Right atrium auricular region (tissue), 2 donors: ENCODE results near the gene CD180. TPM values are rescaled to one million over a fixed set of nuclear protein-coding genes. Genes with fewer than 3 reads are reported as not detected.
"Not testable (repeated sequence)": the region's sequence is repeated elsewhere in the genome, so short reads cannot be mapped to it uniquely, and the experiment has no call there.

Source experiments
- DNase-seq: peaks from one replicate; pipeline ENCODE4 v3.0.0-alpha.2; 2019; ENCODE audit warnings: low spot score
- H3K27ac ChIP-seq, 2 donors: fragments of 200-600 bp; sonication (generic); 1 replicate in 1 of 2; 2 replicates in 1 of 2; pipeline ENCODE4 v1.5.1; 2016 to 2019
- H3K27me3 ChIP-seq, 2 donors: fragments of 200-600 bp; sonication (generic); one replicate each; pipeline versions ENCODE4 v1.5.1 to v1.6.0; 2017 to 2019
- H3K36me3 ChIP-seq: fragments of 200-600 bp; sonication (generic); one replicate; pipeline ENCODE4 v1.5.1; 2016
- H3K4me1 ChIP-seq, 2 donors: fragments of 200-600 bp; sonication (generic); one replicate each; pipeline versions ENCODE4 v1.5.1 to v1.6.0; 2017 to 2019
- H3K4me3 ChIP-seq, 2 donors: fragments of 200-600 bp; sonication (generic); 1 replicate in 1 of 2; 2 replicates in 1 of 2; pipeline ENCODE4 v1.5.1; 2017 to 2019; ENCODE audit warnings: mild to moderate bottlenecking in 1 of 2, moderate library complexity in 1 of 2
- H3K9me3 ChIP-seq, 2 donors: fragments of 200-600 bp; sonication (generic); one replicate each; pipeline ENCODE4 v1.5.1; 2019
- CTCF ChIP-seq, 2 donors: fragments of 200-600 bp; sonication (generic); IDR thresholded peaks; one replicate each; pipeline ENCODE4 v1.5.1; 2019; ENCODE audit warnings: antibody characterized with exemption in 2 of 2
- total RNA-seq, 2 donors: library from RNA; depleted of rRNA; stranded (reverse); fragments of >200 nt; gene quantifications; one replicate each; pipeline ENCODE4 v1.1.0, GENCODE V29; 2016

The CD180 gene
- total RNA-seq, 2 donors from 2014 or later = 0.26 to 1.2 TPM

- Histone ChIP-seq H3K36me3 (no peaks in the 10 kb centered on the region), H3K9me3 (no peaks in the 10 kb centered on the region), H3K4me3 (no peak overlapping the region), H3K27me3 (no peaks in the 10 kb centered on the region), H3K4me1 (no peaks in the 10 kb centered on the region), H3K27ac (no peak overlapping the region)
- no peak for TF ChIP-seq CTCF (IDR thresholded peaks at IDR 0.05)
- DNase-seq = no peak
These were observed 16.8 kb downstream of the CD180 start for GRCh38 chr5:67179697-67180361.

- no peak overlapping the region for H3K27ac ChIP-seq
- no peak overlapping the region for H3K4me3 ChIP-seq
- TF ChIP-seq CTCF (IDR thresholded peaks at IDR 0.05) = no peak
- no peaks in the 10 kb centered on the region for H3K9me3 ChIP-seq
- H3K27me3 ChIP-seq = no peaks in the 10 kb centered on the region
- no peaks in the 10 kb centered on the region for H3K4me1 ChIP-seq
- DNase-seq = no peak
- no peaks in the 10 kb centered on the region for H3K36me3 ChIP-seq
These were observed 17.6 kb downstream of the CD180 start for GRCh38 chr5:67178966-67179365.

GRCh38 chr5:67178085-67178484 lies 18.5 kb downstream of the CD180 start:
- TF ChIP-seq CTCF (IDR thresholded peaks at IDR 0.05) = no peak
- H3K27ac ChIP-seq = no peak overlapping the region
- H3K4me1 ChIP-seq = no peaks in the 10 kb centered on the region
- no peaks in the 10 kb centered on the region for H3K36me3 ChIP-seq
- H3K9me3 ChIP-seq = no peaks in the 10 kb centered on the region
- no peak overlapping the region for H3K4me3 ChIP-seq
- no peak for DNase-seq
- H3K27me3 ChIP-seq = no peaks in the 10 kb centered on the region

DNA sequence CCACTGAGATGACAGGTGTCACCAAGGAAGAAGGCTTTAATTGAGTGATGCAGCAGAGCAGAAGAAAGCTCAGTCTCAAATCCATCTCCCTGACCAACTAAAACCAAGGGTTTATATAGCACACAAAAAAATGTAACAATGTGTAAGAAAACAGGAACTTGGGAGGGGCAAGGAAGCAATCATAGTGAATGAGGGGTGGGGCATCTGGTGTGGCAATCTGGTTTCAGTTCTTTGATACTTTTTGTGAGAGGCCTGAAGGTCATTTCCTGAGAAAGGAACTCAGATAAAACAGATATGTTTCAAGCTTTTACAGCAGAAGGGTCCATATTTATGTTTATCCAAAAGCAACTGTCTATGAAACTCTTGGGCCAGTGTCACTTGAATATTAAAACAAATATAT lies 19.7 kb downstream of the CD180 start:
- no peak for DNase-seq
- no peaks in the 10 kb centered on the region for H3K27me3 ChIP-seq
- no peaks in the 10 kb centered on the region for H3K4me1 ChIP-seq
- H3K36me3 ChIP-seq = no peaks in the 10 kb centered on the region
- no peak overlapping the region for H3K27ac ChIP-seq
- no peaks in the 10 kb centered on the region for H3K9me3 ChIP-seq
- TF ChIP-seq CTCF (IDR thresholded peaks at IDR 0.05) = no peak
- no peak overlapping the region for H3K4me3 ChIP-seq

DNA sequence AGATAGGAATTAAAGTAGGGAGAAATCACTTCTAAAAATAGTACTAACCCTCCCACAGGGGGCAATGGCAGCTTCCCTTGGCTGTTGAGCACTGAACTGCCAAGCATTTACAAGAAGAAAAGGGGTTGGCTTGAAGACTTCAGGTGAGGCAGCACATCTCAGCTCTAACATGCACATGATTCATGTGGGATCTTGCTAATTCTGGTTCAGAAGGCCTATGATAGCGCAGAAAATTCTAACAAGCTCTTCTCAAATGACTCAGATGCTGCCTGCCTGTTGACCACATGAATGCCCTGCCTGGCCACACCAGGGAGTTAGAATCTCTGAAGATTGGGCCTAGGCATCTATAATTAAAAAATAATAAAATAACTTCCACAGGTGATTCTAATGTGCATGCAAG lies 22.6 kb downstream of the CD180 start:
- TF ChIP-seq CTCF (IDR thresholded peaks at IDR 0.05) = no peak
- Histone ChIP-seq H3K27me3 (no peaks in the 10 kb centered on the region), H3K4me3 (no peak overlapping the region), H3K36me3 (no peaks in the 10 kb centered on the region), H3K9me3 (no peaks in the 10 kb centered on the region), H3K4me1 (no peaks in the 10 kb centered on the region), H3K27ac (no peak overlapping the region)
- DNase-seq = no peak

- H3K27me3 ChIP-seq, H3K27ac ChIP-seq, H3K4me1 ChIP-seq, H3K4me3 ChIP-seq, H3K36me3 ChIP-seq, DNase-seq, H3K9me3 ChIP-seq: not testable (repeated sequence)
These were observed 23.2 kb downstream of the CD180 start for GRCh38 chr5:67173351-67173750.
